GM23338 (cell line): ENCODE results near the gene TBL3. TPM values are rescaled to one million over a fixed set of nuclear protein-coding genes. Genes with fewer than 3 reads are reported as not detected.

ENCODE experiments used
- ATAC-seq: fragments of 200-7000 bp; cut with Tn5 transposase; 3 replicates; pipeline ENCODE4 v1.9.1; 2020
- DNase-seq: peaks from one replicate; pipeline ENCODE4 v3.0.0-alpha.2; 2015; ENCODE audit warnings: low spot score
- H2AFZ ChIP-seq: fragments of 200-600 bp; sonication (generic); 2 replicates; pipeline ENCODE4 v1.8.0; 2016; ENCODE audit warnings: antibody characterized with exemption, mild to moderate bottlenecking, moderate library complexity
- H3F3A ChIP-seq: fragments of 200-600 bp; sonication (generic); replicated peaks from 2 replicates; pipeline ENCODE4 v1.8.0; 2017; ENCODE audit warnings: antibody characterized with exemption, mixed run types, low read depth
- H3K27ac ChIP-seq: fragments of 200-600 bp; sonication (generic); 2 replicates; pipeline ENCODE4 v1.6.1; 2016; ENCODE audit warnings: low read depth
- H3K27me3 ChIP-seq: fragments of 200-600 bp; sonication (generic); 2 replicates; pipeline ENCODE4 v1.8.0; 2016; ENCODE audit warnings: mild to moderate bottlenecking, mixed run types, moderate library complexity; ENCODE audit not compliant: insufficient read depth
- H3K36me3 ChIP-seq: fragments of 200-600 bp; sonication (generic); 2 replicates; pipeline ENCODE4 v1.8.0; 2016; ENCODE audit warnings: mild to moderate bottlenecking; ENCODE audit not compliant: insufficient read depth
- H3K4me1 ChIP-seq: fragments of 200-600 bp; sonication (generic); 2 replicates; pipeline ENCODE4 v1.8.0; 2016; ENCODE audit warnings: mild to moderate bottlenecking, moderate library complexity; ENCODE audit not compliant: insufficient read depth
- H3K4me2 ChIP-seq: fragments of 200-600 bp; sonication (generic); 2 replicates; pipeline ENCODE4 v1.7.1; 2017; ENCODE audit warnings: mixed run types
- H3K4me3 ChIP-seq: fragments of 200-600 bp; sonication (generic); 2 replicates; pipeline ENCODE4 v1.6.1; 2016; ENCODE audit warnings: mixed run types
- H3K79me2 ChIP-seq: fragments of 200-600 bp; sonication (generic); replicated peaks from 2 replicates; pipeline ENCODE4 v1.8.0; 2017; ENCODE audit warnings: mild to moderate bottlenecking; ENCODE audit not compliant: insufficient read depth
- H3K9me2 ChIP-seq: fragments of 200-600 bp; sonication (generic); 2 replicates; pipeline ENCODE4 v1.8.0; 2017; ENCODE audit not compliant: insufficient read depth
- H4K20me1 ChIP-seq: fragments of 200-600 bp; sonication (generic); replicated peaks from 2 replicates; pipeline ENCODE4 v1.8.0; 2017; ENCODE audit warnings: mild to moderate bottlenecking; ENCODE audit not compliant: insufficient read depth
- H3K27ac Mint-ChIP-seq: 2 replicates; pipeline ENCODE4 v1.8.0; 2020; ENCODE audit warnings: inconsistent platforms, mild to moderate bottlenecking, moderate library complexity, mixed read lengths
- H3K27me3 Mint-ChIP-seq: 3 replicates; pipeline ENCODE4 v1.8.0; 2022; ENCODE audit warnings: low read depth, mild to moderate bottlenecking, moderate library complexity, mixed read lengths, inconsistent platforms; ENCODE audit not compliant: insufficient read depth, poor library complexity
- H3K36me3 Mint-ChIP-seq: 3 replicates; pipeline ENCODE4 v1.8.0; 2021; ENCODE audit warnings: low read depth, mild to moderate bottlenecking, inconsistent platforms, moderate library complexity, mixed read lengths
- H3K4me1 Mint-ChIP-seq: 3 replicates; pipeline ENCODE4 v1.8.0; 2020; ENCODE audit warnings: mild to moderate bottlenecking, inconsistent platforms, mixed read lengths
- H3K4me3 Mint-ChIP-seq: 3 replicates; pipeline ENCODE4 v1.8.0; 2021; ENCODE audit warnings: moderate library complexity, mild to moderate bottlenecking, inconsistent platforms, mixed read lengths
- H3K9me3 Mint-ChIP-seq: 3 replicates; pipeline ENCODE4 v1.8.0; 2020; ENCODE audit warnings: moderate library complexity, mild to moderate bottlenecking, inconsistent platforms, mixed read lengths
- CREB1 ChIP-seq: fragments of 250-450 bp; sonication (Bioruptor Pico); IDR thresholded peaks from 2 replicates; pipeline ENCODE4 v1.5.0; 2020; ENCODE audit warnings: low read depth, mild to moderate bottlenecking, moderate library complexity
- ETS1 ChIP-seq: IDR thresholded peaks from 2 replicates; pipeline ENCODE4 v1.6.1; 2016; ENCODE audit warnings: antibody characterized with exemption
- EZH2 ChIP-seq: fragments of 200-600 bp; sonication (generic); IDR thresholded peaks from one replicate; pipeline ENCODE4 v1.8.0; 2017; ENCODE audit warnings: antibody characterized with exemption, mild to moderate bottlenecking, low read depth; ENCODE audit not compliant: unreplicated experiment
- JUNB ChIP-seq: IDR thresholded peaks from one replicate; pipeline ENCODE4 v1.6.1; 2016; ENCODE audit warnings: antibody characterized with exemption; ENCODE audit not compliant: unreplicated experiment
- NANOG ChIP-seq: IDR thresholded peaks from 2 replicates; pipeline ENCODE4 v1.6.1; 2016; ENCODE audit warnings: antibody characterized with exemption, borderline replicate concordance
- REST ChIP-seq: IDR thresholded peaks from one replicate; pipeline ENCODE4 v1.6.1; 2018; ENCODE audit warnings: antibody characterized with exemption; ENCODE audit not compliant: unreplicated experiment
- STAT1 ChIP-seq: IDR thresholded peaks from one replicate; pipeline ENCODE4 v1.6.1; 2016; ENCODE audit warnings: antibody characterized with exemption; ENCODE audit not compliant: unreplicated experiment
- ZNF114 ChIP-seq: fragments of 250-450 bp; sonication (Bioruptor Pico); IDR thresholded peaks from 2 replicates; pipeline ENCODE4 v1.5.0; 2020; ENCODE audit warnings: mild to moderate bottlenecking, moderate library complexity
- ZNF462 ChIP-seq: fragments of 250-450 bp; sonication (Bioruptor Pico); IDR thresholded peaks from 2 replicates; pipeline ENCODE4 v1.5.0; 2020; ENCODE audit warnings: mild to moderate bottlenecking, moderate library complexity
- polyA plus RNA-seq: library from polyadenylated mRNA; unstranded; fragments of >200 nt; fragmentation: Nextera tagmentation; extraction: Ambion mirVana; gene quantifications from 2 replicates; pipeline ENCODE4 v1.2.1, GENCODE V29; 2016
- total RNA-seq: library from RNA; depleted of rRNA; stranded (reverse); fragments of >200 nt; shearing (Covaris generic); gene quantifications from 2 replicates; pipeline ENCODE4 v1.2.3, GENCODE V29; 2014

The TBL3 gene
- total and polyA plus RNA-seq, 2 experiments from 2014 or later: 67.0 to 157 TPM

GRCh38 chr16:1936945-1937479 is 34.8 kb upstream of the TBL3 start:
- H3K27ac ChIP-seq: no peak overlapping the region
- H3K27ac Mint-ChIP-seq: no peak overlapping the region; the same call in 1 of the 2 replicates
- 0 out of 2 replicates have a peak, but pooled peaks cover 8% of the 10 kb centered on the region for H3F3A ChIP-seq
- no peaks in the 10 kb centered on the region for H3K36me3 ChIP-seq
- no peaks in the 10 kb centered on the region for H3K9me3 Mint-ChIP-seq
- no peak for TF ChIP-seq ETS1
- TF ChIP-seq STAT1: no peak
- TF ChIP-seq JUNB: no peak
- TF ChIP-seq CREB1 (CRISPR knock-in tag): no peak
- TF ChIP-seq NANOG: no peak
- no peak for TF ChIP-seq EZH2
- TF ChIP-seq REST: no peak
- TF ChIP-seq ZNF114: no peak
- no peak for TF ChIP-seq ZNF462 (CRISPR knock-in tag)
- no peak overlapping the region for H3K4me3 ChIP-seq
- no peak overlapping the region for H3K4me3 Mint-ChIP-seq
- peaks cover 15% of the 10 kb centered on the region for H3K4me1 Mint-ChIP-seq
- H3K9me2 ChIP-seq: no peaks in the 10 kb centered on the region
- no peak overlapping the region for H3K4me2 ChIP-seq
- no peak overlapping the region for H2AFZ ChIP-seq
- H3K27me3 ChIP-seq: no peaks in the 10 kb centered on the region
- no peaks in the 10 kb centered on the region; the same call in 1 of the 2 replicates for H4K20me1 ChIP-seq
- no peaks in the 10 kb centered on the region for H3K79me2 ChIP-seq
- no peak for DNase-seq
- H3K4me1 ChIP-seq: peaks cover 5% of the 10 kb centered on the region; the same call in 1 of the 2 replicates
- H3K36me3 Mint-ChIP-seq: peaks cover 16% of the 10 kb centered on the region
- no peak for ATAC-seq
- peaks cover 6% of the 10 kb centered on the region for H3K27me3 Mint-ChIP-seq
